Cerebellar nuclear complex (tissue), 1 donor: ENCODE measurements around the gene MRPL28.
A peak's percentile ranks its signal among the peaks of the same experiment; 100 is the strongest.
"Not testable (repeated sequence)": the region's sequence is repeated elsewhere in the genome, so short reads cannot be mapped to it uniquely, and the experiment has no call there.

Experiments used
- DNase-seq, 2 experiments: peaks; one replicate each; lab custom pipeline; 2025; lab: John Stamatoyannopoulos, UW

MRPL28 gene

DNA sequence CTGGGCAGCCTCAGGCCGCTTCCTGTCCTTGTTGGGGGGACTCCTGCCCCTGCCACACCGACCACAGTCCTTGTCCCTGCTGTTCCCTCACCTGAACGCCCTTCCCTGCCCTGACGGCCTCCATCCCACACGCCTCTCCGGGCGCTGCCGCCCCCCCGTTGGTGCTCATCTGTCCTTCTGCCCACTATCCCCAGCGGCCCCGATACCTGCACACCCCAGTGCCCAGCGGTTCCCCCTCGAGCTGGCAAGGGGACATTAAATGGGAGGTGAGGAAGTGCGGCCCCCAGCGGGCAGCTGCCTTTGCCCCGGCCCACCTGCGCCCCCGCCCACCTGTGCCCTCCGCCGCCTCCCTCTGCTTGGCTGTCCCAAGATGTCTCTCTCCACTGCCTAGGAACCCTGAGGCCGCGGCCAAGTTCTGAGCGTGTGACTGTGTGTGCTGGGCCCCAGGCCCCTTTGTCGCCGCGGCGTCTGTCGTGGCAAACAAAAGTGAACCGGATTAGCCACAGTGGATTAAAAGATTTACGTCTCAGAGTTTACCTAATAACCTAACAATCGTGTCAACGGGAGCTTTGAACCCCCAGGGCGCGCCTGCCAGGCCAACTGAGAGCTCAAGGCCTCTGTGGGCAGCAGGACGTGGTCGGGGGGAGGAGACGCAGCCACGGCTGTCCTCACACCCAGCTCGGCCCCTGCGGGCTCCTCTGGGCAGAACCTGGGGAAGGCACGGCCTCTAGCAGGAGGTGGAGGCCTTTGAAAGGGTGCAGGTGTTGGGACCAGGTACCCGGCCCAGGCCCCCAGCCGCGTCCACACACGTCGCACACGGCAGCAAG is 10.3 kb downstream of the MRPL28 start:
- no peak for DNase-seq

DNA sequence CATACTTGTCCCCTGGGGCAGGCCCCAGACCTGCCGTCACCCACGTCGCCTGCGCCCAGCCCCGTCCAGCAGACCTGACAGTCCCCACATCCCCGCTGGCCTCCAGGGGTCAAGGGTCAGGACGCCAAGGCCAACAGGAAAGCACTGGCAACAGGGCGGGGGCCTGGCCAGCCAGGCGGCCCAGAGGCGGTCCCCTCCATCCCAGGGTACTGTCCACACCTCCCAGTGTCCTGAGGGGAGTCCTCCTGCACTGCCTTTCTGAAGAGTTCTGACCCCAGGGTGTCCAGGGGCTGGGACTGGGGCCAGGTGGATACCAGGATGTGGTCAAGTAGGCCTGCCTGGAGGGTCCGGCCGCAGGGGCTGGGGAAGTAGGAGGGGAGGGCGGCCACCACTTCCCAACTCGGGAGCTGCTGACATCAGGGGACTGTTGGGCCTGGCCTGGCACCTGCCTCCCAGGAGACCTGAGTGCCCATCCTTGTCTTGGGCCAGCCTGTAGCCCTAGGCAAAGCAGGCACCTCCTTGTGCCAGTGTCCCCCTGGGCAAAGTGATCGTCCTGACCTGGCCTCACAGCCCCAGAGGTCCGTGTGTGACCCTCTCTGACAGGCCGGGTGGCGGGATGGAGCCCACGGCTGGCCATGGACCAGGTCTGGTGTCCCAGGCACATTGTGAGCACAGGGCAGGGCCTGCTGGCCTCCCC is 11.1 kb downstream of the MRPL28 start:
- no peak for DNase-seq

GRCh38 chr16:356741-357140 is 13.6 kb downstream of the MRPL28 start:
- no peak for DNase-seq

- DNase-seq: no peak
Observed at GRCh38 chr16:354971-355461, 15.3 kb downstream of the MRPL28 start.

- DNase-seq: no peak
Observed at GRCh38 chr16:354291-354881, 16.0 kb downstream of the MRPL28 start.

DNA sequence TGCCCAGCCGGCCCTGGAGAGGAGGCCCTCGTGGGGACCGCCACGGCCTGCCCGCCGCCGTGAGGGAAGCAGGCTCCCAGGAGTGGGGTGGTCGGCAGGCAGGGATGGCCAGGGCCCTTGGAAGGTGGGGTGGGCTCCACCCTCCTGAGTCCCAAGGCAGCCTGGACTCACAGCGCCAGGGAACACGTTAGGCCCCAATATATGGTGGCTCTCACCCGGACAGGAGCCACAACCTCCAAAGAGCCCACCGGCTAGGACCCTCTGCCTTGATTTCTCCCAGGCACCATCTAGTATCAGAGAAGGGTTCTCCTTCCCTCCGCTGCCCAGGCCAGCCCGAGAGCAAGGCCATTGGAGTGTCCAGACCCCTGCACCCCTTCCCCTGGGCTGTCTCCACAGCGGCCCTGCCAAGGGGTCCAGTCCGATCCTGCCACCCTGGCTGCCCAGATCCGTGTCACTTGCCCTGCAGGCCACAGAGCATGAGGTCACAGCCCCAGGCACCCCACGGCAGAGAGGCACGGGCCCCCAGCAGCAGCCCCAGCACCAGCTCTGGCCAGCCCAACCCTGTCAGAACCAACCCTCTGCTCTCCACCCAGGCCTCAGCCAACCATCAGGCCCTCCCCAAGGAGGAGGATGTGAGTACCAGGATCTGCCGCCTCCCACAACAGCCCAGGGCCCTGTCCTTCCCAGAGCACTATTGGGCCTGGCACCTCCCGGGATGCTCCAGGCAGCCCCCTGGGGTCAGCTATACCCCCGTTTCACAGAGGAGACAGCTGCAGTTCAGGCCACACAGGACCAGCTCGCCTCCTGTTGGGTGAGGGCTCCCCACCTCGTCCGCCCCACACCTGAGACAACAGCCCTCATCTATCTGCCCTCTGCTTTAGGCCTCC is 16.7 kb downstream of the MRPL28 start:
- no peak for DNase-seq

DNA sequence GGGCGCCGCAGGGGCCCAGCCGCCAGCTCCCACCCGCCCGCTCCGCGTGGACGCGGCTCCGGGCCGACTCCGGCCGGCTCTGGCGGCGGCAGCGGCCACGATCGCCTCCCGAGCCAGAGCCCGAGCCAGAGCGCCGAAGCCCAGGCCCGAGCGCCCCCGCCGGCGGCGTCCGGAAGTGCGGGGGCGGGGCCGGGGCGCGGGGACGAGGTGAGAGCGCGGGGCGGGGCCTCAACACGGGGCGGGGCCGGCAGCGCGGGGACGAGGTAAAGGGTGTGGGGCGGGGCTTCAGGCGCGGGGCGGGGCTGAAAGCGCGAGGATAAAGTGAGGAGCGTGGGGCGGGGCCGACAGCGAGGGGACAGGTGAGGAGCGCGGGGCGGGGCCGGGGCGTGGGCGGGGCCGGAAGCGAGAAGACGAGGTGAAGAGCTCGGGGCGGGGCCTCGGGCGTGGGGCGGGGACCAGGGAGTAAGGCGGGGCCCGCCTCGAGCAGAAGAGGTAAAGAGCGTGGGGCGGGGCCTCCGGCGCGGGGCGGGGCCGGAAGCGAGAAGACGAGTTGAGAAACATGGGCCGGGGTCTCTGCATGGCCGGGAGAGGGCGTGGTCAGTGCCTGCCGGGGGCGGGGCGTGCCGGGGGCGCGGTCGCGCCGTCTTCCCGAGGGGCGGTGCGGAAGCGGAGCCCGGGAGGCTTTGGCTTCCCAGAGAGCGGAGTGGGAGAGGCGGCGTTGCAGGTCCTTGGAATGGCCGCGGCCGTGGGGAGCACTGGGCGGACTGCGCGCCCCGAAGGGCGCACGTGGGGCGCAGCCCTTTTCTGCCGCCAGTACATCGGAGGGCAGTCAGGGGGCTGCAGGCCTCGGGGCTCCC is 17.6 kb downstream of the MRPL28 start, which contains the start of gene AXIN1:
Gene AXIN1, minus strand, starts transcription at position 177 of the 857 bp plus-strand sequence. CDS start 5,698 bp downstream, outside the sequence.
- DNase-seq: peak; percentile 30 to 72

DNA sequence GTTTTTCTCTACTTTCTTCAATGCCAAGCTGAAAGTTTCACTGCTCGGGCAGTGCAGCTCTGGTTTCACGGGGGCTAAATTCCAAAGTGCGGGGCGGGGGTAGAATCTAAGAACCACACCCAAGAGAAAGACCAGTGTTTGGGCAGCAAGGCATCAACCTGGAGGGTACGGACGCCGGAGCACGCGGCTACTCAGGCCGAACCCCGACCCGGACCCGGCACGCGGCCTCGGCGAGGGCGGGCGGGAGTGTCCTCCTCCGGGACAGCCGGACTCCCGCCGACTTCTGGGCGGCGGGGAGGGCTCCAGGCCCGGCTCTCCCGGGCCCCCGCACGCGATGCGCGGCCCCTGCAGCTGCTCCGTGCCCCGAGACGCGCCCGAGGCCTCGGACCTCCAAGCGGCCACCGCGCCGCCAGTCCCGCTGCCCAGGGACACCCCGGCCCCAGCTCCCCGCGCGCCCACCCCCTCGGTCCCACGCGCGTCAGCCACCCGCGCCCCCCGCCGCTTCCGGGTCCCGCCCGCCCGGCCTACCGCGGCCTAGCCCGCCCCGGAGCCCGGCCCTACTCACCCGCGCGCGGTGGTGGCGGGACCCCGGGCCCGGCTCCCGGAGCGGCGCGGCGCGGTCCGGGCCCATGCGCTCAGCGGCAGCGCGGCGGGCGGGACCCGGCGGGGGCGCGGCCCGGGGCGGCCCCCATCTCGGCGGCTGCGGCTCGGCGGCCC is 18.4 kb downstream of the MRPL28 start:
- no peak for DNase-seq

GRCh38 chr16:350203-350602 is 20.1 kb downstream of the MRPL28 start:
- DNase-seq: no peak

DNA sequence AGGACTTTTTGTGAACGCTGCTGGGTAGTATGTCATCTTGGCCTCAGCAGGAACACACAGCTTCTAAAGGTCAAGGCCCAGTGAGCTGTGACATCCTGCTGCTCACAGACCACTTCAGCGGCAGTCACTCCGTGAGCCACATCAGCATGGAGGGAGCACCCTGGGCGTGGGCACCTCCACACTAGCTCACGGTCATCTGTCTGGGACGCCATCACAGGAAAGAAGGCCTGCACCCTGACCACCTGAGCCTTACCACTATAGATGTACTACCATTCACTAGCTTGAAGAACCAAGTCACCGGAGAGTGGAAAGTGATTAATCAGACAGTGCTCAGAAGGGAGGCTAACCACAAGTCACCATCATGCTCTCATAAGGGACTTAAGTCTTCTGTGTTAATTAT is 21.1 kb downstream of the MRPL28 start:
- no peak for DNase-seq

DNA sequence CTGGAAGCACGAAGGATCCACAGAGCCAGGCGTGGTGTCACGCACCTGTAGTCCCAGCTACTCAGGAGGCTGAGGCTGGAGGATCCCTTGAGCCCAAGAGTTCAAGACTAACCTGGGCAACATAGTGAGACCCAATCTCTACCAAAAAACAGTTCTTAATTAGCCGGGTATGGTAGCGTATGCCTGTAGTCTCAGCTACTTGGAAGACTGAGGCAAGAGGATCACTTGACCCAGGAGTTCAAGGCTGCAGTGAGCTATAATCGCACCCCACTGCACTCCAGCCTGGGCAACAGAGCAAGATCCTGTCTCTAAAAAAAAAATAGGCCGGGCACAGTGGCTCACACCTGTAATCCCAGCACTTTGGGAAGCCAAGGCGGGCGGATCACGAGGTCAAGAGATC is 21.8 kb downstream of the MRPL28 start:
- DNase-seq: not testable (repeated sequence)

DNA sequence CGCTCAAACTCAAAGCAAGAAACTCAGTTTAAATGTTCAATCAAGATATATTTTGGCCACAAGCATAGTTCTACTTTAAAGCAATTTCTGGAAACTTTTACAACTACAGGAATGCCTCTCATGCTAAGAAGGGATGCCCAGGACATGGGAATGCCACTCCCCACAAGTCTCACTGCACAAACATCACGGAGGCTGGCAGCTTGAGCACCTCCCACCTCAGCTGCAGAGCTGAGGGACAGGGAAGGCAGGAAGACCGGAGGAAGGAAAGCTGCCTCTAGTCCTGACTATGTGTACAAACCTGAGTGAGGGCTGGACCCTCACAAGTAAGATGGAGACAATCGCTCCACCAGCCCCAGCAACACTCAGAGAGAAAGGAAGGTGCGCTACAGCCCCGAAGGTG is 23.1 kb downstream of the MRPL28 start:
- DNase-seq: no peak

DNA sequence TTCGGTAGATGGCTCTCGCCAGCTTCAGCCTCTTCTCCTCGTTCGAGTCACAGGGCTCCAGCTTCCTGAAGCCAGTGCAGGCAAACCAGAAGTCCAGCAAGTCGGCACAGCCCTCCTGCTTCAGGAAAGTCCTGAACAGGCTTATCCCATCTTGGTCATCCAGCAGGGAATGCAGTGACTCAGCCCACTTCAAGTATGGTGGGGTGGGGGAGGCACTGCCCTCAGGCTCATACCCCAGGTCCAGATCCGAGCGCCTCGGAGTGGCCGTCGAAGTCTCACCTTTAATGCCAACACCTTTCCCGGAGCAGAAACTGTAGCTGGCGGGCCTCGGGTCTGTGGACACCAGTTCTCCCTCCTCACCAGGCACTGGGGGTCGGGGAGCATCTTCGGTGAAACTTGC is 23.8 kb downstream of the MRPL28 start:
- DNase-seq: no peak

DNA sequence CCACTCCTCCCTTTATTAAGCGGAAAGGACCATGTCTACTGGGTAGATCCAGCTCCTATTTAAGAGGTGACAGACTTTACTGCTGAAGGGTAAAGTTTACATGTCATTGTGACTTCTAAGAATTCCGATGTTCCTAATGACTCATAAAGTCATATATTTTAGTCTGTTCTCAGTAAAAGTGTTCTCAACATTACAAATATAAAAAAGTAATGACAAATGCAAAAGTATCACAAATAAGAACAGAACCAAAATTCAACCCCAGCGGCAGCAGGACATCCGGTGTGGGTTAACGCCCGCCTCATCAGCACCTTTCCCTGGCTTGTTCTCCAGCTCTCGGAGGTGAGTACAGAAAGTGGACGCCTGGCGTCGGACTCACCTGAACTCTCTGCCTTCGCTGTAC is 24.6 kb downstream of the MRPL28 start:
- no peak for DNase-seq

DNA sequence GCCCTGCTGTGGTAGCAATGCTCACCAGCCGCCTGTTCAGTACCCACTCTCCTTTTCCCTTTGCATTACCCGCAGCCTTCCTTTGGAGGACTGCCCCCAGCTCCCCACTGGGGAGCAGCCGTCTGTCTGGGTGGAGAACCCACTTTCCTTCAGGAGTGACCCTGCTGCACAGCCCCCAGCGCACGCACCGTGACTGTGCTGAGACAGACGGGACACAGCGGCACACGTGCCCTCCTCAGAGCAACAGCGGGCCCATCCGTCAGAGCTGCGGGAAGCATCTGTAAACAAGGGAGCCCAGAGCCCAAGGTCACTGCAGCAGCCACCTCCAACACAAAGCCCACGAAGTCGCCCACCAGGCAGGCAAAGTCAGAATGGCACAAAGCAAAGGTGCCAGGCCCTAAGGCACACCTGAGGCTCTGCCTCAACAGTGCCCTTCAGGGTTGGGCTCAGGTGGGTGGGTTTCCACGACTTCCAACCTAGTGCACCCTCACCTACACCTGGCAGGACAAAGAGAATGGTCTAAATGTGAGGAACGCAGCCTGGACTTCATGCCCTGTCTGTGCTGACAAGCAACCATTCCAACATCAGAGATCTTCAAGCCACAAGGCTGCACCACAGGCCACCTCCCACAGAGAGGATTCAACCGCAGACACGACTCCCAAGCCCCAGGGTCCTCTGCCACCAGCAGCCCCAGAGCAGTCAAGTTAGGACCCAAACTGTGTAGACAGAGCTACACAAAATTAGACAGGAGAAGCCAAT is 27.7 kb downstream of the MRPL28 start:
- no peak for DNase-seq

- DNase-seq: not testable (repeated sequence)
Observed at GRCh38 chr16:341974-342336, 28.4 kb downstream of the MRPL28 start.

- not testable (repeated sequence) for DNase-seq
Observed at GRCh38 chr16:341095-341973, 29.0 kb downstream of the MRPL28 start.

- DNase-seq: no peak
Observed at GRCh38 chr16:340370-341091, 29.8 kb downstream of the MRPL28 start.
